Suprapubic skin (tissue), 3 donors: ENCODE measurements around the gene PSTPIP2.

Source experiments
- CTCF ChIP-seq, 2 donors: fragments of 200-600 bp in 1 of 2; fragments of 450-650 bp in 1 of 2; sonication (generic) in 1 of 2; IDR thresholded peaks; one replicate each; pipeline ENCODE4 v1.5.1; 2016 to 2019; ENCODE audit warnings: antibody characterized with exemption in 2 of 2, mild to moderate bottlenecking in 1 of 2, moderate library complexity in 1 of 2
- POLR2AphosphoS5 ChIP-seq, 3 donors: sonication (generic); formaldehyde crosslinking; IDR thresholded peaks; one replicate each; pipeline ENCODE4 v1.6.1; 2017; ENCODE audit warnings: antibody characterized with exemption in 3 of 3

GRCh38 chr18:45997700-45998151, 74.3 kb downstream of the PSTPIP2 start:
- TF ChIP-seq CTCF (IDR thresholded peaks at IDR 0.05) (no peak), POLR2AphosphoS5 (IDR thresholded peaks at IDR 0.05) (no peak)
